Common myeloid progenitor, CD34-positive (primary cell): ENCODE results near the gene PEMT.
A peak's percentile ranks its signal among the peaks of the same experiment; 100 is the strongest.

Experiments used
- CTCF ChIA-PET: fragments of 350-600 bp; sonication (Branson Sonifier 250); formaldehyde crosslinking; loops from one replicate; lab custom pipeline; 2021; ENCODE audit warnings: antibody characterized with exemption; lab: Charles Lee
- POLR2A ChIA-PET: fragments of 350-600 bp; sonication (Branson Sonifier 250); formaldehyde crosslinking; loops from one replicate; lab custom pipeline; 2021; ENCODE audit warnings: antibody characterized with exemption; lab: Charles Lee
- DNase-seq, 3 donors: peaks; one replicate each; pipeline versions ENCODE4 v3.0.0 to v3.0.0-alpha.2; 2013
- H3K27ac ChIP-seq, 2 experiments: 1 replicate in 1 of 2; 2 replicates in 1 of 2; pipeline ENCODE4 v1.7.0; 2013; ENCODE audit warnings: inconsistent platforms in 2 of 2, low read length in 2 of 2, mild to moderate bottlenecking in 2 of 2, low read depth in 1 of 2, moderate library complexity in 1 of 2; ENCODE audit not compliant: severe bottlenecking in 2 of 2, insufficient read depth in 1 of 2, poor library complexity in 1 of 2
- H3K27me3 ChIP-seq, 5 experiments: replicated peaks in 2 of 5; 1 replicate in 3 of 5; 2 replicates in 2 of 5; pipeline versions ENCODE4 v1.6.1 to v1.7.0; 2013; ENCODE audit warnings: low read length in 4 of 5, mild to moderate bottlenecking in 2 of 5, moderate library complexity in 2 of 5, inconsistent platforms in 1 of 5; ENCODE audit not compliant: insufficient read depth in 5 of 5, control insufficient read depth in 4 of 5
- H3K36me3 ChIP-seq, 4 experiments: 1 replicate in 2 of 4; 2 replicates in 2 of 4; pipeline versions ENCODE4 v1.6.1 to v1.7.0; 2013; ENCODE audit warnings: low read length in 3 of 4, control low read depth in 1 of 4, mild to moderate bottlenecking in 1 of 4; ENCODE audit not compliant: control insufficient read depth in 4 of 4, insufficient read depth in 4 of 4
- H3K4me1 ChIP-seq, 4 experiments: 1 replicate in 3 of 4; 2 replicates in 1 of 4; pipeline versions ENCODE4 v1.6.1 to v1.7.1; 2013; ENCODE audit warnings: low read length in 3 of 4, mild to moderate bottlenecking in 3 of 4, control low read depth in 1 of 4, inconsistent platforms in 1 of 4, moderate library complexity in 1 of 4; ENCODE audit not compliant: control insufficient read depth in 4 of 4, insufficient read depth in 4 of 4; ENCODE audit errors: control extremely low read depth in 1 of 4
- H3K4me3 ChIP-seq, 7 experiments: 1 replicate in 4 of 7; 2 replicates in 3 of 7; pipeline versions ENCODE4 v1.5.1 to v1.7.0; 2013; ENCODE audit warnings: mild to moderate bottlenecking in 7 of 7, low read length in 6 of 7, moderate library complexity in 6 of 7, inconsistent platforms in 2 of 7, low read depth in 2 of 7, control low read depth in 1 of 7; ENCODE audit not compliant: insufficient read depth in 4 of 7, control insufficient read depth in 1 of 7; ENCODE audit errors: extremely low read depth in 1 of 7
- H3K9me3 ChIP-seq, 5 experiments: 1 replicate in 4 of 5; 2 replicates in 1 of 5; pipeline versions ENCODE4 v1.6.1 to v1.7.1; 2013; ENCODE audit warnings: low read length in 4 of 5, mild to moderate bottlenecking in 2 of 5, inconsistent platforms in 1 of 5, low read depth in 1 of 5, moderate library complexity in 1 of 5; ENCODE audit not compliant: control insufficient read depth in 4 of 5, insufficient read depth in 2 of 5; ENCODE audit errors: control extremely low read depth in 1 of 5
- WGBS: methylation state at CpG from one replicate; pipeline ENCODE4 v1.1.5; 2013; ENCODE audit not compliant: insufficient coverage; 5-methylcytosine and 5-hydroxymethylcytosine counted together

PEMT gene

GRCh38 chr17:17555151-17555550, 36.4 kb downstream of the PEMT start:
- Histone ChIP-seq H3K9me3 (no peaks in the 10 kb centered on the region), H3K4me1 (no peaks in the 10 kb centered on the region), H3K27me3 (no peaks in the 10 kb centered on the region), H3K36me3 (no peaks in the 10 kb centered on the region), H3K27ac (no peak overlapping the region), H3K4me3 (no peak overlapping the region)
- 95% methylated on average over 9 of the region's 9 CpGs for WGBS
- ChIA-PET CTCF (interaction anchor here (2.3 kb wide), 1 partner anchor 14 kb away, joined by 8 read pairs; no protein-coding TSS in a partner anchor), POLR2A (no interaction called here)
- no peak for DNase-seq

GRCh38 chr17:17554266-17554665, 37.2 kb downstream of the PEMT start:
- Histone ChIP-seq H3K27ac (no peak overlapping the region), H3K4me3 (no peak overlapping the region), H3K36me3 (no peaks in the 10 kb centered on the region), H3K4me1 (no peaks in the 10 kb centered on the region), H3K9me3 (no peaks in the 10 kb centered on the region), H3K27me3 (no peaks in the 10 kb centered on the region)
- no peak for DNase-seq
- 95% methylated on average over 3 of the region's 17 CpGs for WGBS
- ChIA-PET POLR2A (no interaction called here), CTCF (interaction anchor here (2.3 kb wide), 1 partner anchor 15 kb away, joined by 8 read pairs; no protein-coding TSS in a partner anchor)

GRCh38 chr17:17553217-17554195, 38.0 kb downstream of the PEMT start:
- H3K27me3 ChIP-seq, result no peaks in the 10 kb centered on the region
- CTCF ChIA-PET, result interaction anchor here (2.3 kb wide), 1 partner anchor 15 kb away, joined by 8 read pairs; no protein-coding TSS in a partner anchor
- no peak overlapping the region for H3K4me3 ChIP-seq
- H3K36me3 ChIP-seq, result no peaks in the 10 kb centered on the region
- H3K9me3 ChIP-seq, result no peaks in the 10 kb centered on the region
- POLR2A ChIA-PET, result no interaction called here
- H3K27ac ChIP-seq, result no peak overlapping the region
- no peaks in the 10 kb centered on the region for H3K4me1 ChIP-seq
- DNase-seq, result no peak
- 96% methylated on average over 21 of the region's 30 CpGs for WGBS

- Histone ChIP-seq H3K27ac (no peak overlapping the region), H3K27me3 (no peaks in the 10 kb centered on the region), H3K36me3 (no peaks in the 10 kb centered on the region), H3K9me3 (no peaks in the 10 kb centered on the region), H3K4me3 (no peak overlapping the region), H3K4me1 (no peaks in the 10 kb centered on the region)
- 95% methylated on average over 25 of the region's 27 CpGs for WGBS
- DNase-seq, result no peak
- POLR2A ChIA-PET, result no interaction called here
- CTCF ChIA-PET, result no interaction called here
These were observed 38.9 kb downstream of the PEMT start for GRCh38 chr17:17552351-17553216.

GRCh38 chr17:17551361-17551760, 40.1 kb downstream of the PEMT start:
- H3K27ac ChIP-seq, result no peak overlapping the region
- no peaks in the 10 kb centered on the region for H3K27me3 ChIP-seq
- CTCF ChIA-PET, result no interaction called here
- POLR2A ChIA-PET, result no interaction called here
- 87% methylated on average over 11 of the region's 11 CpGs for WGBS
- peak in 2 of 3 donors; percentile 11 to 39 for DNase-seq
- no peak overlapping the region for H3K4me3 ChIP-seq
- no peaks in the 10 kb centered on the region for H3K9me3 ChIP-seq
- H3K4me1 ChIP-seq, result no peaks in the 10 kb centered on the region
- peaks cover 0 to under 1% (median 0%) of the 10 kb centered on the region in 4 experiments for H3K36me3 ChIP-seq

- 96% methylated on average over 17 of the region's 20 CpGs for WGBS
- Histone ChIP-seq H3K36me3 (peaks cover 0 to 3% (median 0%) of the 10 kb centered on the region in 4 experiments), H3K27ac (no peak overlapping the region), H3K27me3 (no peaks in the 10 kb centered on the region), H3K4me3 (no peak overlapping the region), H3K9me3 (no peaks in the 10 kb centered on the region), H3K4me1 (no peaks in the 10 kb centered on the region)
- ChIA-PET CTCF (no interaction called here), POLR2A (no interaction called here)
- no peak for DNase-seq
These were observed 41.7 kb downstream of the PEMT start for GRCh38 chr17:17549732-17550366.
